Peyer's patch (tissue), 4 donors: ENCODE data around the gene MPL.

Experiments
- POLR2A ChIP-seq, 2 donors: fragments of 450-650 bp; IDR thresholded peaks; one replicate each; pipeline ENCODE4 v1.5.1; 2017; ENCODE audit warnings: antibody characterized with exemption in 2 of 2, mild to moderate bottlenecking in 2 of 2, moderate library complexity in 2 of 2
- TF ChIP-seq, protein P1 (sequence below), 6 experiments: fragments of 450-650 bp in 4 of 6; fragments of 200-600 bp in 2 of 6; sonication (generic) in 1 of 6; IDR thresholded peaks; one replicate each; pipeline ENCODE4 v1.5.1; 2017 to 2019; ENCODE audit warnings: antibody characterized with exemption in 6 of 6, mild to moderate bottlenecking in 3 of 6, moderate library complexity in 1 of 6

- TF ChIP-seq, protein P1, sequence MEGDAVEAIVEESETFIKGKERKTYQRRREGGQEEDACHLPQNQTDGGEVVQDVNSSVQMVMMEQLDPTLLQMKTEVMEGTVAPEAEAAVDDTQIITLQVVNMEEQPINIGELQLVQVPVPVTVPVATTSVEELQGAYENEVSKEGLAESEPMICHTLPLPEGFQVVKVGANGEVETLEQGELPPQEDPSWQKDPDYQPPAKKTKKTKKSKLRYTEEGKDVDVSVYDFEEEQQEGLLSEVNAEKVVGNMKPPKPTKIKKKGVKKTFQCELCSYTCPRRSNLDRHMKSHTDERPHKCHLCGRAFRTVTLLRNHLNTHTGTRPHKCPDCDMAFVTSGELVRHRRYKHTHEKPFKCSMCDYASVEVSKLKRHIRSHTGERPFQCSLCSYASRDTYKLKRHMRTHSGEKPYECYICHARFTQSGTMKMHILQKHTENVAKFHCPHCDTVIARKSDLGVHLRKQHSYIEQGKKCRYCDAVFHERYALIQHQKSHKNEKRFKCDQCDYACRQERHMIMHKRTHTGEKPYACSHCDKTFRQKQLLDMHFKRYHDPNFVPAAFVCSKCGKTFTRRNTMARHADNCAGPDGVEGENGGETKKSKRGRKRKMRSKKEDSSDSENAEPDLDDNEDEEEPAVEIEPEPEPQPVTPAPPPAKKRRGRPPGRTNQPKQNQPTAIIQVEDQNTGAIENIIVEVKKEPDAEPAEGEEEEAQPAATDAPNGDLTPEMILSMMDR (IDR thresholded peaks at IDR 0.05), result no peak
- TF ChIP-seq POLR2A (IDR thresholded peaks at IDR 0.05), result no peak
These were observed 17.9 kb upstream of the MPL start for GRCh38 chr1:43319766-43320165.
